ENCODE measurements around the gene KLHL34.

KLHL34 gene

GRCh38 chrX:21658152-21658737 lies at the start of gene KLHL34:
KLHL34 (minus strand) TSS chrX:21658330; CDS start chrX:21657788, 542 bp downstream.
- Mint-ChIP-seq H3K4me1 (peaks cover 9% of the 10 kb centered on the region), H3K27ac (peak within 1 kb of the TSS; percentile 59), H3K27me3 (peaks cover 1% of the 10 kb centered on the region), H3K4me3 (peak within 1 kb of the TSS; percentile 78), H3K9me3 (no peaks in the 10 kb centered on the region), H3K36me3 (no peaks in the 10 kb centered on the region)

- H3K9me3 Mint-ChIP-seq = no peaks in the 10 kb centered on the region
- no peaks in the 10 kb centered on the region for H3K36me3 Mint-ChIP-seq
- H3K4me1 Mint-ChIP-seq = no peaks in the 10 kb centered on the region
- no peak overlapping the region for H3K4me3 Mint-ChIP-seq
- no peaks in the 10 kb centered on the region for H3K27me3 Mint-ChIP-seq
- H3K27ac Mint-ChIP-seq = no peak overlapping the region
Observed at GRCh38 chrX:21705225-21705624, 47.1 kb upstream of the KLHL34 start.

- Mint-ChIP-seq H3K27me3 (no peaks in the 10 kb centered on the region), H3K4me1 (no peaks in the 10 kb centered on the region), H3K36me3 (no peaks in the 10 kb centered on the region), H3K4me3 (no peak overlapping the region), H3K9me3 (no peaks in the 10 kb centered on the region), H3K27ac (no peak overlapping the region)
Observed at GRCh38 chrX:21702725-21703124, 44.6 kb upstream of the KLHL34 start.

GRCh38 chrX:21700967-21701366 lies 42.8 kb upstream of the KLHL34 start:
- Mint-ChIP-seq H3K27me3 (no peaks in the 10 kb centered on the region), H3K4me1 (no peaks in the 10 kb centered on the region), H3K9me3 (no peaks in the 10 kb centered on the region), H3K36me3 (no peaks in the 10 kb centered on the region), H3K4me3 (no peak overlapping the region), H3K27ac (no peak overlapping the region)

GRCh38 chrX:21700275-21700674 lies 42.1 kb upstream of the KLHL34 start:
- no peaks in the 10 kb centered on the region for H3K27me3 Mint-ChIP-seq
- no peaks in the 10 kb centered on the region for H3K36me3 Mint-ChIP-seq
- H3K27ac Mint-ChIP-seq = no peak overlapping the region
- H3K4me3 Mint-ChIP-seq = no peak overlapping the region
- no peaks in the 10 kb centered on the region for H3K4me1 Mint-ChIP-seq
- no peaks in the 10 kb centered on the region for H3K9me3 Mint-ChIP-seq

GRCh38 chrX:21699136-21699535 lies 41.0 kb upstream of the KLHL34 start:
- H3K4me3 Mint-ChIP-seq = no peak overlapping the region
- H3K9me3 Mint-ChIP-seq = no peaks in the 10 kb centered on the region
- no peaks in the 10 kb centered on the region for H3K27me3 Mint-ChIP-seq
- no peaks in the 10 kb centered on the region for H3K36me3 Mint-ChIP-seq
- H3K4me1 Mint-ChIP-seq = no peaks in the 10 kb centered on the region
- no peak overlapping the region for H3K27ac Mint-ChIP-seq

GRCh38 chrX:21698272-21698671 lies 40.1 kb upstream of the KLHL34 start:
- Mint-ChIP-seq H3K27me3 (no peaks in the 10 kb centered on the region), H3K9me3 (no peaks in the 10 kb centered on the region), H3K36me3 (no peaks in the 10 kb centered on the region)

GRCh38 chrX:21691512-21692018 lies 33.4 kb upstream of the KLHL34 start:
- no peaks in the 10 kb centered on the region for H3K36me3 Mint-ChIP-seq
- H3K27me3 Mint-ChIP-seq = no peaks in the 10 kb centered on the region
- no peak overlapping the region for H3K27ac Mint-ChIP-seq

More at GRCh38 chrX:21698272-21698671, 40.1 kb upstream of the KLHL34 start:
- H3K4me3 Mint-ChIP-seq = no peak overlapping the region
- no peaks in the 10 kb centered on the region for H3K4me1 Mint-ChIP-seq
- H3K27ac Mint-ChIP-seq = no peak overlapping the region

GRCh38 chrX:21683941-21684340 lies 25.8 kb upstream of the KLHL34 start:
- Mint-ChIP-seq H3K27ac (no peak overlapping the region), H3K9me3 (no peaks in the 10 kb centered on the region), H3K27me3 (no peaks in the 10 kb centered on the region)

More at GRCh38 chrX:21691512-21692018, 33.4 kb upstream of the KLHL34 start:
- Mint-ChIP-seq H3K9me3 (no peaks in the 10 kb centered on the region), H3K4me1 (no peaks in the 10 kb centered on the region), H3K4me3 (no peak overlapping the region)

GRCh38 chrX:21678048-21678612 lies 20.0 kb upstream of the KLHL34 start:
- H3K27ac Mint-ChIP-seq = no peak overlapping the region
- no peaks in the 10 kb centered on the region for H3K4me1 Mint-ChIP-seq
- no peak overlapping the region for H3K4me3 Mint-ChIP-seq
- no peaks in the 10 kb centered on the region for H3K9me3 Mint-ChIP-seq
- peaks cover 1% of the 10 kb centered on the region for H3K27me3 Mint-ChIP-seq
- H3K36me3 Mint-ChIP-seq = no peaks in the 10 kb centered on the region

More at GRCh38 chrX:21683941-21684340, 25.8 kb upstream of the KLHL34 start:
- H3K4me1 Mint-ChIP-seq = no peaks in the 10 kb centered on the region
- no peaks in the 10 kb centered on the region for H3K36me3 Mint-ChIP-seq
- no peak overlapping the region for H3K4me3 Mint-ChIP-seq

GRCh38 chrX:21675931-21676330 lies 17.8 kb upstream of the KLHL34 start:
- H3K9me3 Mint-ChIP-seq = no peaks in the 10 kb centered on the region
- H3K4me1 Mint-ChIP-seq = no peaks in the 10 kb centered on the region
- H3K27me3 Mint-ChIP-seq = peaks cover 3% of the 10 kb centered on the region
- H3K27ac Mint-ChIP-seq = no peak overlapping the region
- H3K36me3 Mint-ChIP-seq = no peaks in the 10 kb centered on the region
- H3K4me3 Mint-ChIP-seq = no peak overlapping the region

GRCh38 chrX:21674430-21675186 lies 16.5 kb upstream of the KLHL34 start:
- peak overlapping the region; percentile 62 for H3K27ac Mint-ChIP-seq

GRCh38 chrX:21666679-21667078 lies 8.5 kb upstream of the KLHL34 start:
- no peaks in the 10 kb centered on the region for H3K9me3 Mint-ChIP-seq
- no peaks in the 10 kb centered on the region for H3K4me1 Mint-ChIP-seq
- no peaks in the 10 kb centered on the region for H3K36me3 Mint-ChIP-seq
- no peak overlapping the region for H3K27ac Mint-ChIP-seq
- no peak overlapping the region for H3K4me3 Mint-ChIP-seq
- H3K27me3 Mint-ChIP-seq = peaks cover 4% of the 10 kb centered on the region

More at GRCh38 chrX:21674430-21675186, 16.5 kb upstream of the KLHL34 start:
- H3K4me3 Mint-ChIP-seq = no peak overlapping the region
- no peaks in the 10 kb centered on the region for H3K4me1 Mint-ChIP-seq
- H3K36me3 Mint-ChIP-seq = no peaks in the 10 kb centered on the region
- H3K27me3 Mint-ChIP-seq = peaks cover 3% of the 10 kb centered on the region
- no peaks in the 10 kb centered on the region for H3K9me3 Mint-ChIP-seq

- Mint-ChIP-seq H3K27ac (no peak overlapping the region), H3K27me3 (peaks cover 4% of the 10 kb centered on the region), H3K9me3 (no peaks in the 10 kb centered on the region), H3K4me3 (no peak overlapping the region), H3K4me1 (no peaks in the 10 kb centered on the region), H3K36me3 (no peaks in the 10 kb centered on the region)
Observed at GRCh38 chrX:21666252-21666651, 8.1 kb upstream of the KLHL34 start.

GRCh38 chrX:21662761-21663160 lies 4.6 kb upstream of the KLHL34 start:
- Mint-ChIP-seq H3K27ac (no peak overlapping the region), H3K4me1 (peaks cover 5% of the 10 kb centered on the region), H3K4me3 (no peak overlapping the region), H3K36me3 (no peaks in the 10 kb centered on the region), H3K9me3 (no peaks in the 10 kb centered on the region), H3K27me3 (peaks cover 4% of the 10 kb centered on the region)

GRCh38 chrX:21661316-21661715 lies 3.2 kb upstream of the KLHL34 start:
- peaks cover 4% of the 10 kb centered on the region for H3K27me3 Mint-ChIP-seq
- H3K36me3 Mint-ChIP-seq = no peaks in the 10 kb centered on the region
- H3K27ac Mint-ChIP-seq = no peak overlapping the region
- peaks cover 5% of the 10 kb centered on the region for H3K4me1 Mint-ChIP-seq
- H3K4me3 Mint-ChIP-seq = no peak overlapping the region
- no peaks in the 10 kb centered on the region for H3K9me3 Mint-ChIP-seq

Data from activated naive CD4-positive, alpha-beta T cell treated with anti-CD3 and anti-CD28 coated beads, Interleukin-2, amount 50 U/mL, for 24 hours (primary cell).